ENCODE measurements around the gene TTLL8.

Gene TTLL8

DNA sequence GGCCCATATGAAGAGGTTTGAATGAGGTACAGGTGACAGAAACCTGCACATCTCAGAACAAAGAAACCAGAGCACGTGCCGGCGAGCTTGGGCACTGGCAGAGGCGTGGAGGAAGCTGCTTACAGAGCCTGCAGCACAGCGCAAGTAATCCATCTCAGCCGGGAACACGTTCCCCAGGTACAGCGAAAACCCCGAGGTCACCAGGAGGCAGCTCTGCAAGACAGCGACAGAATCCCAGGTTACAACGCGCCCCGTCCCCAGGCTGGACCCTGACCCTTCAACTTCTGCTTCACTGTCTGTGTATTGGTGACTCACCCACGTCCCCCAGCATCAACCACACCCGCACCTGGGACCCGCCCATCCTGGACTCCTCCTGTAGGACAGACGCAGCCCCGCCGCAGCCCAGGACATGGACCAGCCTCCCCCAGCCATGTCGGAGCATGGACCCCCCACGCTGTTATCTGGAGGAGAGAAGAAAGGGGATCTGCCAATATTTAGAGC is 24.9 kb upstream of the TTLL8 start:
- DNase-seq (ENCODE audit: extremely low spot score) = no peak
- ChIA-PET POLR2A (no interaction called here), CTCF (no interaction called here)
- TF ChIP-seq ZNF384 (IDR thresholded peaks at IDR 0.05) = no peak
- TF ChIP-seq, protein P1, sequence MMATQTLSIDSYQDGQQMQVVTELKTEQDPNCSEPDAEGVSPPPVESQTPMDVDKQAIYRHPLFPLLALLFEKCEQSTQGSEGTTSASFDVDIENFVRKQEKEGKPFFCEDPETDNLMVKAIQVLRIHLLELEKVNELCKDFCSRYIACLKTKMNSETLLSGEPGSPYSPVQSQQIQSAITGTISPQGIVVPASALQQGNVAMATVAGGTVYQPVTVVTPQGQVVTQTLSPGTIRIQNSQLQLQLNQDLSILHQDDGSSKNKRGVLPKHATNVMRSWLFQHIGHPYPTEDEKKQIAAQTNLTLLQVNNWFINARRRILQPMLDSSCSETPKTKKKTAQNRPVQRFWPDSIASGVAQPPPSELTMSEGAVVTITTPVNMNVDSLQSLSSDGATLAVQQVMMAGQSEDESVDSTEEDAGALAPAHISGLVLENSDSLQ (IDR thresholded peaks at IDR 0.05) = no peak
- no peak for TF ChIP-seq BHLHE40 (IDR thresholded peaks at IDR 0.05; ENCODE audit: borderline replicate concordance)
- no peak for TF ChIP-seq ELF4 (IDR thresholded peaks at IDR 0.05)
- TF ChIP-seq TARDBP (IDR thresholded peaks at IDR 0.05) = no peak
- no peak for TF ChIP-seq FOXM1 (IDR thresholded peaks at IDR 0.05; ENCODE audit: borderline replicate concordance)
- TF ChIP-seq FOXK2 (IDR thresholded peaks at IDR 0.05) = no peak
- TF ChIP-seq NFRKB (IDR thresholded peaks at IDR 0.05) = no peak
- TF ChIP-seq FOXA1 (IDR thresholded peaks at IDR 0.05) = no peak
- no peak for TF ChIP-seq SUZ12 (IDR thresholded peaks at IDR 0.05)
- no peak for TF ChIP-seq ARNT (IDR thresholded peaks at IDR 0.05)
- TF ChIP-seq CTBP1 (IDR thresholded peaks at IDR 0.05; ENCODE audit: borderline replicate concordance) = no peak
- no peak for TF ChIP-seq L3MBTL2 (conservative IDR thresholded peaks at IDR 0.05)
- no peak for TF ChIP-seq LEF1 (IDR thresholded peaks at IDR 0.05; ENCODE audit: borderline replicate concordance)
- no peak for TF ChIP-seq SP1 (IDR thresholded peaks at IDR 0.05)
- TF ChIP-seq HDGF (IDR thresholded peaks at IDR 0.05; ENCODE audit: borderline replicate concordance) = no peak

DNA sequence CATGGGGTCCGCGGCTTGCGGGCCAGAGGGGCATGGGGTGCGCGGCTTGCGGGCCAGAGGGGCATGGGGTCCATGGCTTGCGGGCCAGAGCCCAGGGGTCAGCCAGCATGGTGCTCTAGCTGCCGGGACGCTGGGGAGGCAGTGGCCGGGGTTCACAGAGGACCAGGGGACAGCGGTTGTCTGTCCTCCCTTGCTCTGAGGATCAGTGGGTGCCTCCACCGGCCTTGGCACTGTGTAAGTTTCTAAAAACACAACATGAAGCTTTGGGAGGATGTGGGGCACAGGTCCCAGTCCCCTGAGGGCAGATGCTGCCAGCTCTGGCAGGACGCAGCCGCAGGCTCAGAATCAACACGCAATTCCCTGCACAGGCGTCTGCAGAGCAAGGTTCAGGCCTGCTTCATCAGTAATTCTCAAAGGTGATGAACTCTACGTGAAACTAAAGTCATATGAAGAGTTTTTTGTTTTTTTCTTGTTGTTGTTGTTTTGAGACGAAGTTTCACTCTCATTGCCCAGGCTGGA is 24.2 kb upstream of the TTLL8 start:
- TF ChIP-seq SP1 (IDR thresholded peaks at IDR 0.05) (no peak), ELF4 (IDR thresholded peaks at IDR 0.05) (no peak), BHLHE40 (IDR thresholded peaks at IDR 0.05; ENCODE audit: borderline replicate concordance) (no peak)
- ChIA-PET CTCF (interaction anchor here (0.6 kb wide), 1 partner anchor 9 kb away, joined by 3 read pairs; no protein-coding TSS in a partner anchor), POLR2A (interaction anchor here (0.5 kb wide), 1 partner anchor 16 kb away, joined by 3 read pairs; no protein-coding TSS in a partner anchor)
- no peak for DNase-seq (ENCODE audit: extremely low spot score)

DNA sequence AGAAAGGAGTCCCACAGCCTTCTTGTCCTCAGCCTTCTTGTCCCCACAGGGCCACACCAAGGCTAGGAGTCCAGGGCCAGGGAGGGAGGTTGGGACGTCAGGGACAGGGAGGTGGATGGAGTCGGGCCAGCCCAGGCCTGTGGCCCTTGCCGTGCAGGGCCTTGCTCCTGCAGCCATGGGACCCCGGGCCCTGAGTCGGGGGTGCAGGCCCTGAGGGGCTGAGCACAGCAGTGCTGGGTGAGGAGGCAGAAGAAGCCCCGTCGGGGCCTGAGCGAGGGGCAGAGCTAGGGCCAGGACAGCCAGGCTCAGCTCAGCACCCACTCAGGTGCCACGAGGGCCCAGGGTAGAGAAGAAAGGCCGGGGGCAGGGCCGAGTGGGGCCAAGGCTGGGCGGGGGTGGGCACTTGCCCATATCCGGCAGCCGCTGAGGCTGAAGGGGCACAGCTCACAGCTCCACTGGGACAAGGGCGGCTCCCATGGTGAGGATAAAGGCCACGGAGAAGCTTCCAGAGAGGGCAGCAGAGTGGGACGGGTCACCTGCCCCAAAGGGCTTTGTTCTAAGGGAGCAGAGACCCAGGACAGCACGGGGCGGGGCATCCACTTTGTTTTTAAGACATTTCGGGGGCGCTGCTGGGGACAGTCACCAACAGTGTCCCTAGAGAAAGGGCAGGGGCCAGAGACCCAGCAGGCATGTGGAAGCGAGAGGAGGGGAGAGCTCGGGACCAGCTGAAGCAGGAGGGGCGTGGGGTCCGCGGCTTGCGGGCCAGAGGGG is 23.5 kb upstream of the TTLL8 start:
- ChIA-PET CTCF (interaction anchor here (0.6 kb wide), 1 partner anchor 8 kb away, joined by 3 read pairs; no protein-coding TSS in a partner anchor), POLR2A (interaction anchor here (0.5 kb wide), 1 partner anchor 17 kb away, joined by 3 read pairs; no protein-coding TSS in a partner anchor)
- no peak for DNase-seq (ENCODE audit: extremely low spot score)
- TF ChIP-seq SUZ12 (IDR thresholded peaks at IDR 0.05) (no peak), FOXM1 (IDR thresholded peaks at IDR 0.05; ENCODE audit: borderline replicate concordance) (no peak), FOXA1 (IDR thresholded peaks at IDR 0.05) (no peak), ELF4 (IDR thresholded peaks at IDR 0.05) (no peak), NFRKB (IDR thresholded peaks at IDR 0.05) (no peak), LEF1 (IDR thresholded peaks at IDR 0.05; ENCODE audit: borderline replicate concordance) (no peak), L3MBTL2 (conservative IDR thresholded peaks at IDR 0.05) (no peak), TARDBP (IDR thresholded peaks at IDR 0.05) (no peak), BHLHE40 (IDR thresholded peaks at IDR 0.05; ENCODE audit: borderline replicate concordance) (no peak), SP1 (IDR thresholded peaks at IDR 0.05) (no peak), ZNF384 (IDR thresholded peaks at IDR 0.05) (no peak), FOXK2 (IDR thresholded peaks at IDR 0.05) (no peak), HDGF (IDR thresholded peaks at IDR 0.05; ENCODE audit: borderline replicate concordance) (no peak), CTBP1 (IDR thresholded peaks at IDR 0.05; ENCODE audit: borderline replicate concordance) (no peak), ARNT (IDR thresholded peaks at IDR 0.05) (no peak)
- TF ChIP-seq, protein P1 (IDR thresholded peaks at IDR 0.05) = no peak

DNA sequence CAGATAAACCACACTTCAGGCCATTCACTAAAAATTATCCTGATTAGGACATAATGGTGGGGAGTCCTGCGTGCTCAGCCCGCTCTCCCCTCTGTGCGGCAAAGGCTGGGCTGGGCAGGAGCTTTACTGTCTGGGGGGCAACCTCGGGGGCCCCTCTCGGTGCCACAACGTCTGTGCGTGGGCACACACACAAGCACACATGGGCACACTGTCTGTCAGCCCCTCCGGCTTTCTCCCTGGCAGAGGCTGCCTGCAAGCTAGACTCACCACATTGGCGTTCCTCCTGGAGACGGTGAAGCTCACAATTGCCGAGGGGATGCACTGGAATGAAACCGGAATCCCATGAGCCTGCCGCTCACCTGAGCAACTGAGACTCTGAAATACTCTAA is 22.0 kb upstream of the TTLL8 start:
- no peak for DNase-seq (ENCODE audit: extremely low spot score)
- POLR2A ChIA-PET = no interaction called here
- CTCF ChIA-PET = no interaction called here
- TF ChIP-seq HDGF (IDR thresholded peaks at IDR 0.05; ENCODE audit: borderline replicate concordance) (no peak), FOXA1 (IDR thresholded peaks at IDR 0.05) (no peak), NFRKB (IDR thresholded peaks at IDR 0.05) (no peak), ZNF384 (IDR thresholded peaks at IDR 0.05) (no peak), ELF4 (IDR thresholded peaks at IDR 0.05) (no peak), FOXK2 (IDR thresholded peaks at IDR 0.05) (no peak), LEF1 (IDR thresholded peaks at IDR 0.05; ENCODE audit: borderline replicate concordance) (no peak), ARNT (IDR thresholded peaks at IDR 0.05) (no peak), BHLHE40 (IDR thresholded peaks at IDR 0.05; ENCODE audit: borderline replicate concordance) (no peak)
- TF ChIP-seq, protein P1 (IDR thresholded peaks at IDR 0.05) = no peak

DNA sequence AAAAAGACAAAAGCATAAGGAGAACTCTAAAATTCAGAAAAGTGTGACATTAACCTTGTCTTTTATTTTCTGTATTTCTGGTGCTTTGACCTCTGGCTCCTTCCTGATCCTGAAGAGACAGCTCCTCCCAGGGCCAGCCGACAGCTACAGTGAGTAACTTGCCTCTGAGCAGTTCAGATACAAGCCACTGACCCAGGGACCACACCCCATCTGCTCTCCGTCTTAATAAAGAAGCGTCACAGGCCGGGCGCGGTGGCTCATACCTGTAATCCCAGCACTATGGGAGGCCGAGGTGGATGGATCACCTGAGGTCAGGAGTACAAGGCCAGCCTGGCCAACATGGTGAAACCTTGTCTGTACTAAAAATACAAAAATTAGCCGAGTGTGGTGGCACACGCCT is 20.7 kb upstream of the TTLL8 start:
- POLR2A ChIA-PET = no interaction called here
- no peak for DNase-seq (ENCODE audit: extremely low spot score)
- TF ChIP-seq HDGF (IDR thresholded peaks at IDR 0.05; ENCODE audit: borderline replicate concordance) = no peak
- TF ChIP-seq FOXA1 (IDR thresholded peaks at IDR 0.05) = no peak
- TF ChIP-seq FOXM1 (IDR thresholded peaks at IDR 0.05; ENCODE audit: borderline replicate concordance) = no peak
- TF ChIP-seq, protein P1 (IDR thresholded peaks at IDR 0.05) = no peak
- TF ChIP-seq TARDBP (IDR thresholded peaks at IDR 0.05) = no peak
- CTCF ChIA-PET = no interaction called here
